ENCODE measurements around the gene ATP6V0E1. TPM values are rescaled to one million over a fixed set of nuclear protein-coding genes. Genes with fewer than 3 reads are reported as not detected.

ATP6V0E1 gene
- polyA plus RNA-seq, 1 donor from 2014 or later, result 53.0 TPM

- Histone ChIP-seq H3K9me2 (ENCODE audit: insufficient read depth, low read length) (no peaks in the 10 kb centered on the region), H3K4me2 (ENCODE audit: low read length) (no peak overlapping the region), H3K27me3 (ENCODE audit: insufficient read depth, low read depth, low read length) (no peaks in the 10 kb centered on the region), H3F3A (ENCODE audit: insufficient read depth, low read length, poor library complexity, severe bottlenecking) (no peaks in the 10 kb centered on the region), H3K36me3 (ENCODE audit: insufficient read depth, low read length) (no peaks in the 10 kb centered on the region), H3K27ac (ENCODE audit: low read length) (no peak overlapping the region), H4K20me1 (ENCODE audit: insufficient read depth) (no peaks in the 10 kb centered on the region), H3K79me2 (replicated peaks; ENCODE audit: insufficient read depth, low read length) (peaks cover 11% of the 10 kb centered on the region), H3K4me3 (ENCODE audit: low read length) (no peak overlapping the region), H2AFZ (ENCODE audit: low read depth, low read length) (no peak overlapping the region), H3K9me3 (ENCODE audit: low read length) (no peaks in the 10 kb centered on the region), H3K9ac (ENCODE audit: low read length) (no peak overlapping the region)
- TF ChIP-seq SMC3 (conservative IDR thresholded peaks at IDR 0.05; ENCODE audit: poor library complexity) (no peak), CTCF (IDR thresholded peaks at IDR 0.05; ENCODE audit: poor library complexity, severe bottlenecking) (no peak), EZH2 (IDR thresholded peaks at IDR 0.05; ENCODE audit: borderline replicate concordance, insufficient read depth, low read length, poor library complexity, severe bottlenecking) (no peak)
- TF ChIP-seq, protein P1, sequence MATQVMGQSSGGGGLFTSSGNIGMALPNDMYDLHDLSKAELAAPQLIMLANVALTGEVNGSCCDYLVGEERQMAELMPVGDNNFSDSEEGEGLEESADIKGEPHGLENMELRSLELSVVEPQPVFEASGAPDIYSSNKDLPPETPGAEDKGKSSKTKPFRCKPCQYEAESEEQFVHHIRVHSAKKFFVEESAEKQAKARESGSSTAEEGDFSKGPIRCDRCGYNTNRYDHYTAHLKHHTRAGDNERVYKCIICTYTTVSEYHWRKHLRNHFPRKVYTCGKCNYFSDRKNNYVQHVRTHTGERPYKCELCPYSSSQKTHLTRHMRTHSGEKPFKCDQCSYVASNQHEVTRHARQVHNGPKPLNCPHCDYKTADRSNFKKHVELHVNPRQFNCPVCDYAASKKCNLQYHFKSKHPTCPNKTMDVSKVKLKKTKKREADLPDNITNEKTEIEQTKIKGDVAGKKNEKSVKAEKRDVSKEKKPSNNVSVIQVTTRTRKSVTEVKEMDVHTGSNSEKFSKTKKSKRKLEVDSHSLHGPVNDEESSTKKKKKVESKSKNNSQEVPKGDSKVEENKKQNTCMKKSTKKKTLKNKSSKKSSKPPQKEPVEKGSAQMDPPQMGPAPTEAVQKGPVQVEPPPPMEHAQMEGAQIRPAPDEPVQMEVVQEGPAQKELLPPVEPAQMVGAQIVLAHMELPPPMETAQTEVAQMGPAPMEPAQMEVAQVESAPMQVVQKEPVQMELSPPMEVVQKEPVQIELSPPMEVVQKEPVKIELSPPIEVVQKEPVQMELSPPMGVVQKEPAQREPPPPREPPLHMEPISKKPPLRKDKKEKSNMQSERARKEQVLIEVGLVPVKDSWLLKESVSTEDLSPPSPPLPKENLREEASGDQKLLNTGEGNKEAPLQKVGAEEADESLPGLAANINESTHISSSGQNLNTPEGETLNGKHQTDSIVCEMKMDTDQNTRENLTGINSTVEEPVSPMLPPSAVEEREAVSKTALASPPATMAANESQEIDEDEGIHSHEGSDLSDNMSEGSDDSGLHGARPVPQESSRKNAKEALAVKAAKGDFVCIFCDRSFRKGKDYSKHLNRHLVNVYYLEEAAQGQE (IDR thresholded peaks at IDR 0.05; ENCODE audit: borderline replicate concordance), result no peak
These were observed 31.1 kb downstream of the ATP6V0E1 start for GRCh38 chr5:173014671-173015070.

DNA sequence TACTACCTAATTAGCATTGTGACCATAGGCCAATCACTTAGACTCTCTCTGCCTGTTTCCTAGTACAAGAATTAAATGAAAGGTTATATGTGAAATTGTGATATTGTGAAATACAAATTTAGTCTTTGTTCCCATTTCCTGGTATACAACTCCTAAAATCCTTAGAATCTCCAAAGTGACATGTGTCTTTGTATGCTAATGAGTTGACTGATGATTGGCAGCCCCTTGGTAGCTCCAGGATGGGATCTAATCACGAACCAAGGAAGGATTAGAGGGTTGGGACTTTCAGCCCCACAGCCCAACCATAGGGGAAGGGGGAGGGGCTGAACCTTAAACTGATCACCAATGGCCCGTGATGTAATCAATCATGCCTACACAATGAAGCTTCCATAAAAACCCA is 31.6 kb downstream of the ATP6V0E1 start:
- peaks cover 2% of the 10 kb centered on the region for H3K36me3 ChIP-seq (ENCODE audit: insufficient read depth, low read length)
- no peak overlapping the region for H3K9ac ChIP-seq (ENCODE audit: low read length)
- H3K9me3 ChIP-seq (ENCODE audit: low read length), result no peaks in the 10 kb centered on the region
- TF ChIP-seq EP300 (conservative IDR thresholded peaks at IDR 0.05; ENCODE audit: poor library complexity, severe bottlenecking) (no peak), CTCF (IDR thresholded peaks at IDR 0.05; ENCODE audit: poor library complexity, severe bottlenecking) (no peak), SMC3 (conservative IDR thresholded peaks at IDR 0.05; ENCODE audit: poor library complexity) (no peak), TAF1 (IDR thresholded peaks at IDR 0.05; ENCODE audit: low read depth) (no peak), POLR2AphosphoS5 (IDR thresholded peaks at IDR 0.05) (no peak), MXI1 (conservative IDR thresholded peaks at IDR 0.05; ENCODE audit: poor library complexity, severe bottlenecking) (no peak), RAD21 (conservative IDR thresholded peaks at IDR 0.05) (no peak), EZH2 (IDR thresholded peaks at IDR 0.05; ENCODE audit: borderline replicate concordance, insufficient read depth, low read length, poor library complexity, severe bottlenecking) (no peak)
- TF ChIP-seq, protein P1 (IDR thresholded peaks at IDR 0.05; ENCODE audit: borderline replicate concordance), result no peak
- H3K27ac ChIP-seq (ENCODE audit: low read length), result no peak overlapping the region
- H4K20me1 ChIP-seq (ENCODE audit: insufficient read depth), result no peaks in the 10 kb centered on the region
- H3F3A ChIP-seq (ENCODE audit: insufficient read depth, low read length, poor library complexity, severe bottlenecking), result no peaks in the 10 kb centered on the region
- no peak overlapping the region for H3K4me2 ChIP-seq (ENCODE audit: low read length)
- H3K4me3 ChIP-seq (ENCODE audit: low read length), result no peak overlapping the region
- no peaks in the 10 kb centered on the region for H3K9me2 ChIP-seq (ENCODE audit: insufficient read depth, low read length)
- peaks cover 11% of the 10 kb centered on the region for H3K79me2 ChIP-seq (replicated peaks; ENCODE audit: insufficient read depth, low read length)
- H2AFZ ChIP-seq (ENCODE audit: low read depth, low read length), result no peak overlapping the region
- no peaks in the 10 kb centered on the region for H3K27me3 ChIP-seq (ENCODE audit: insufficient read depth, low read depth, low read length)
